ENCODE results near the gene SLC35F3. TPM values are rescaled to one million over a fixed set of nuclear protein-coding genes. Genes with fewer than 3 reads are reported as not detected.
A peak's percentile ranks its signal among the peaks of the same experiment; 100 is the strongest.

SLC35F3 gene
- total RNA-seq, 1 experiment from 2014 or later, result 19.1 TPM

GRCh38 chr1:234047123-234047522 is 142.6 kb downstream of the SLC35F3 start:
- intact Hi-C loops (cut with micrococcal nuclease; ENCODE audit: unreplicated experiment), result no loop called here
- ChIA-PET CTCF (no interaction called here), POLR2A (no interaction called here)
- ATAC-seq (peak; percentile 66; the same call in 1 of the 2 replicates), DNase-seq (ENCODE audit: low read depth, low spot score) (peak; percentile 92)
- H3K27me3 ChIP-seq (ENCODE audit: control insufficient read depth, insufficient read depth, low read length), result no peaks in the 10 kb centered on the region
- H3K4me3 ChIP-seq (ENCODE audit: low read depth in 2 of 2, low read length in 2 of 2), result no peak overlapping the region
- H3K4me1 ChIP-seq (ENCODE audit: control insufficient read depth, insufficient read depth, low read length), result no peaks in the 10 kb centered on the region
- no peak for TF ChIP-seq SIN3A (IDR thresholded peaks at IDR 0.05; ENCODE audit: borderline replicate concordance, insufficient read depth, low read depth, low read length)
- no peak for TF ChIP-seq REST (IDR thresholded peaks at IDR 0.05; ENCODE audit: insufficient read depth in 1 of 2, low read depth in 2 of 2, low read length in 1 of 2)
- TF ChIP-seq CTCF (IDR thresholded peaks at IDR 0.05), result no peak
- no peak for TF ChIP-seq POLR2AphosphoS5 (IDR thresholded peaks at IDR 0.05; ENCODE audit: low read depth, low read length)
- TF ChIP-seq TCF7L2 (IDR thresholded peaks at IDR 0.05; ENCODE audit: low read depth, low read length), result no peak
- no peak overlapping the region for H3K27ac ChIP-seq (ENCODE audit: low read length)
- in situ Hi-C loops (cut with HindIII; ENCODE audit: low pct_unique_long_range_greater_than_20kb, low sequenced_read_pairs), result no loop called here
- no peaks in the 10 kb centered on the region for H3K36me3 ChIP-seq (ENCODE audit: control insufficient read depth, insufficient read depth, low read length)
- BruUV-seq (replicated peaks), result no TSS peak
- peaks cover 29% of the 10 kb centered on the region; the same call in 1 of the 2 replicates for H3K9me3 ChIP-seq (ENCODE audit: control insufficient read depth, insufficient read depth, low read depth, low read length)

GRCh38 chr1:234062166-234062565 is 157.7 kb downstream of the SLC35F3 start:
- peaks cover 11% of the 10 kb centered on the region; the same call in 1 of the 2 replicates for H3K9me3 ChIP-seq (ENCODE audit: control insufficient read depth, insufficient read depth, low read depth, low read length)
- DNase-seq (ENCODE audit: low read depth, low spot score), result no peak
- no peak overlapping the region for H3K4me3 ChIP-seq (ENCODE audit: low read depth in 2 of 2, low read length in 2 of 2)
- no TSS peak for BruUV-seq (replicated peaks)
- no peak overlapping the region for H3K27ac ChIP-seq (ENCODE audit: low read length)
- intact Hi-C loops (cut with micrococcal nuclease; ENCODE audit: unreplicated experiment), result no loop called here
- no peak for TF ChIP-seq TCF7L2 (IDR thresholded peaks at IDR 0.05; ENCODE audit: low read depth, low read length)
- no peak for TF ChIP-seq POLR2AphosphoS5 (IDR thresholded peaks at IDR 0.05; ENCODE audit: low read depth, low read length)
- TF ChIP-seq REST (IDR thresholded peaks at IDR 0.05; ENCODE audit: insufficient read depth in 1 of 2, low read depth in 2 of 2, low read length in 1 of 2), result no peak
- no peak for TF ChIP-seq SIN3A (IDR thresholded peaks at IDR 0.05; ENCODE audit: borderline replicate concordance, insufficient read depth, low read depth, low read length)
- TF ChIP-seq CTCF (IDR thresholded peaks at IDR 0.05), result no peak
- no peaks in the 10 kb centered on the region for H3K36me3 ChIP-seq (ENCODE audit: control insufficient read depth, insufficient read depth, low read length)
- POLR2A ChIA-PET, result no interaction called here
- CTCF ChIA-PET, result no interaction called here
- no peaks in the 10 kb centered on the region for H3K27me3 ChIP-seq (ENCODE audit: control insufficient read depth, insufficient read depth, low read length)
- ATAC-seq, result no peak
- H3K4me1 ChIP-seq (ENCODE audit: control insufficient read depth, insufficient read depth, low read length), result no peaks in the 10 kb centered on the region
- in situ Hi-C loops (cut with HindIII; ENCODE audit: low pct_unique_long_range_greater_than_20kb, low sequenced_read_pairs), result no loop called here
